PC-9 (cell line): ENCODE results near the gene LIMS1.

Experiments
- CTCF ChIP-seq: fragments of 200-600 bp; sonication (generic); conservative IDR thresholded peaks from 2 replicates; pipeline ENCODE4 v1.6.1; 2017; ENCODE audit warnings: mixed run types, antibody characterized with exemption, mild to moderate bottlenecking, moderate library complexity
- EZH2 ChIP-seq: fragments of 200-600 bp; sonication (generic); IDR thresholded peaks from 2 replicates; pipeline ENCODE4 v1.8.0; 2017; ENCODE audit warnings: antibody characterized with exemption, low read depth

GRCh38 chr2:108614043-108614545 is 79.8 kb downstream of the LIMS1 start:
- no peak for TF ChIP-seq CTCF
- no peak for TF ChIP-seq EZH2
